ENCODE results near the gene SUPT20H.

SUPT20H gene

GRCh38 chr13:37058910-37059847, at the start of gene SUPT20H:
Gene SUPT20H, minus strand, starts transcription at chr13:37059688. Its CDS starts 8,198 bp downstream, at chr13:37051490.
- peak; percentile 85 to 92 for DNase-seq (ENCODE audit: low read depth in 2 of 2)

- no peak for DNase-seq (ENCODE audit: low read depth in 2 of 2)
Observed at GRCh38 chr13:37109051-37109678, 49.7 kb upstream of the SUPT20H start.

- no peak for DNase-seq (ENCODE audit: low read depth in 2 of 2)
Observed at GRCh38 chr13:37107868-37108267, 48.4 kb upstream of the SUPT20H start.

DNA sequence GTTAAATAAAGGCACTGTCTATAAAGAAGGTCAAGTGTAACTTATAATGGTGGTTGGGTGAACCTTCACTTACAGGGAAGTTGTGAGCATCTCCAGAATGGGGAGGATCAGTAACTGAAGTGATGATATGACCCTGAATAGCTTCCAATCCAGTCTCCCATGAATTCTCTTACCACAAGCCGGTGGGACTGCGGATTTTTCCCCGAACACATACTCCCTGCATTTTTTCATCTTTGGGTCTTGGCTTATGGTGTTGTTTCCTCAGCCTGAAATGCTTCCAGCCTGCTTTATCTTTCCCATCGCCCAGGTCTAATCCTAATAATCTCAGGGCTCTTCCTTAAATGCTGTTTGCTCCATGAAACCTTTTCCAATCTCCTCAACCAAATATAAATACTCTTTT, 48.0 kb upstream of the SUPT20H start:
- no peak for DNase-seq (ENCODE audit: low read depth in 2 of 2)

DNA sequence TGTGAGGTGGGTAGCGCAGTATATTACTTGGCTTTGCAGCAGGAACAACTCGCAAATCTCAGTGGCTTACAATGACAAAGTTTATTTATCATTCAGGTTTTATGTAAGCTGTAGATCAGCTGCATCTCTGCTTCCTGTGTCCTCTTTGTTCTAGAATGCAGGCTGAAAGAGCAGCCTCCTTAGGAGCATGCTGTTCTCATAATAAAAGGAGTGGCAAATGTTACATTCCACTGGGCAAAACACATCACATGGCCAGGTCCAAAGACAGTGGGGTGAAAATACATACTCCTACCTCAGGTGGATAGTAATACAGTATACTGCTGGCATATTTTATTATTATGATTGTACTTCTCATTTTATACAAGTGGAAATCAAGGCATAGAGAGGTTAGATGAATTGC, 47.2 kb upstream of the SUPT20H start:
- DNase-seq (ENCODE audit: low read depth in 2 of 2), result no peak

DNA sequence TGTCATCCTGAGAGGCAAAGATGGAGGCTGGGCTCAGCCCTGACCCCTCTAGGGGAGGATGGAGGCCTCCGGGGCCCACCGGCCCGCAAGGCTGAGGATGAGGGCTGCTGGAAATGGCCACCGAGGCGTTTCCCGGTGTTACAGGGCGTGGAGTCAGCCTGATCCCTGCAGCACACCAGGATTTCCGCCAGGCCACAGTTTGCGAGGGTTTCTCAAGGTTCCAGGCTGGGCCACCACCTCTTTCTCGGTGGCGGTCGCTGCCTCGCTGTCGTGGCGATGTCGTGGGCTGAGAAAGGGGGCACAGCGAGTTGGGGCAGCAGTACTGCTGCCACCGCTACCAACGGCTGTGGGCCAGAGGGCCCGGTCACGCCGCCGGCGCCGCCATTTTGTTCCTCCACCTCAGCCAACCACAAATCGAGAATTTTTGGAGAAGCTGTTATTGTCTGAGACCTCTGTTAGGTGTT, 45.8 kb upstream of the SUPT20H start, which contains the start of gene CSNK1A1L:
Gene CSNK1A1L (minus strand): TSS at position 414 of the 464 bp plus-strand sequence. CDS start 408 bp downstream, at position 6.
- no peak for DNase-seq (ENCODE audit: low read depth in 2 of 2)

DNA sequence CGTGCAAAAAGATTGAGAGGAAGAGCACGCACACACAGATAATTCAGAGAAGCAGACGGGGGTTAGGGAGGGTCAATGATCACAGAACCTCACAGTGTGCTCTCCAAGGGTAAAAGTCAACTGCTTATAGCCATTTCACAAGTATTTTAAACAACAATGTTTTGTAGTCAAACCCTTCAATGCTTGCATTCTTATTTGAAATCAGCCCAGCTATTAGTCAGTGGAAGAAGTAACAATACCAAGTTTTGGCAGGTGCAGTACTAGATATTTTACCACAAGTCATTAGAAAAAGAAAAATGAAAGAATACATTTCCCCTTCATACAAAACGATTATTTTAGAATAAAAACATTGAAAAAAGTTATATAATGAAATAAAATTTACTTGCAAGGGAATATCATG, 43.4 kb upstream of the SUPT20H start:
- no peak for DNase-seq (ENCODE audit: low read depth in 2 of 2)

GRCh38 chr13:37101201-37101600, 41.7 kb upstream of the SUPT20H start:
- no peak for DNase-seq (ENCODE audit: low read depth in 2 of 2)

DNA sequence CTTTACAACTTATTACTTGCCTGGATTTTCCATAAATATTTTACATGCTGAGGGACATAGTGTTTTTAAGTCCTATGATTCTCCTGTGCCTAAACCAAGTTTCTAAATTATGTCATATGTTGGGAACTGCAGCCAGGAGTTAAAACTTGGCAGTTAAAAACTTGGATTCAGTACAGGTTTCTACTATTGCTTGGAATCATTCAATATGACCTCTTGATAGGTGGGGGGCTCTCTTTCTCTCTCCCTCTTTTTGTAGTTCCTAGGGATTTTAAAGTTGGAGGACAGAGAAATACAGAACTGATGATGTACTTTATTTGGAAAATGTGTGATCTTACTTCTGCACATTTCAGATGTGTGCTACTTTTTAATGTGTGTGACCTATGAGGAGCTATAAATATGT, 41.2 kb upstream of the SUPT20H start:
- DNase-seq (ENCODE audit: low read depth in 2 of 2), result no peak

- no peak for DNase-seq (ENCODE audit: low read depth in 2 of 2)
Observed at GRCh38 chr13:37097076-37097475, 37.6 kb upstream of the SUPT20H start.

- DNase-seq (ENCODE audit: low read depth in 2 of 2), result no peak
Observed at GRCh38 chr13:37094840-37095239, 35.4 kb upstream of the SUPT20H start.

DNA sequence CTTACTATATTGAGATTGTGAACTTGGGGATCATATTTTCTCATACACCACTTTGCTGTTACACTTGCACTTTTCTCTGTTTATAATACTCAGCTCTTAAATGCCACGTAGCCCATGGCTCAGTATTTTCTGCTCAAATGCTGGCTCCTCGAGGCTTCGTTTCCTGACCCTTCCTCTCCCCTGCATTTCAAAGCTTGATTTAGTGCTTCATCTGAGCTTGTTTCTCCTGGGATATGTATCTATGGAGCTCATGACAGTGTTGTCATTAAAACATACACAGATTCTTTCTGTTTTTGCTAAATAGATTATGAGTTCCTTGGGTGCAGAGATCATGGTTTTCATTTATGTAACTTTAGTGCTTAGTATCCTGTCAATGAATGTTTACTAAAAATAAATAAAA, 34.6 kb upstream of the SUPT20H start:
- no peak for DNase-seq (ENCODE audit: low read depth in 2 of 2)

GRCh38 chr13:37091835-37092234, 32.3 kb upstream of the SUPT20H start:
- no peak for DNase-seq (ENCODE audit: low read depth in 2 of 2)

DNA sequence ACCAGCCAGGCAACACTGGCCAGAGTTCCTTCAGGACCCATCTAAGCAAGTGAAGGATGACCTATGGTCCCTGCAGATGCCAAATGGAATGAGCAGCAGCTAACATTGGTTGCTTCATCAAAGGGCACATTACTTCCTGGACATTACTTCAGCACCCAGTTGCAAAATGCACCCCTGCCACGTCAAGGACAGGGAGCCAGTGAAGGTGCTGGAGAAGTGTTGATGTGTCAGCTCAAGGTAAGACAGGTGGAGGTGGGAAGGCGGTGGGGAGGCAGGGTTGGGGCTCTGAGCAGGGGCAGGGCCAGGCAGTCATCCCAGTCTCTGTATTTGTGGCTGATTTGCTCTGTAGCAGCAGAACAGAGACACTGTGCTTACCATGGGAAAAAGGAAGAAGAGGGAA, 31.4 kb upstream of the SUPT20H start:
- DNase-seq (ENCODE audit: low read depth in 2 of 2), result no peak

DNA sequence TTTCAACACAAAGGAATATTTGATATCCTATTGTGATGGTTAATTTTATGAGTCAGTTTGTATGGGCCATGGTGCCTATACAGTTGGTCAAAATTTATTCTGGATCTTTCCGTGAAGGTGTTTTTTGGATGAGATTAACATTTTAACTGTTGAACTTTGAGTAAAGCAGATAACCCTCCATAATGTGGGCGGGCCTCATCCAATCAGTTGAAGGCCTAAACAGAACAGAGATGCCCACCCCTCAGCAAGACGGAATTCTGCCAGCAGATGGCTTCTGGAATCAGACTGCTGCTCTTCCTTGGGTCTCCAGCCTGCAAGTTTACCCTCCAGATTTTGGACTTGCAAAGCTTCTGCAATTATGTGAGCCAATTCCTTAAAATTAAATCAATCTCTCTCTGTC, 30.0 kb upstream of the SUPT20H start:
- DNase-seq (ENCODE audit: low read depth in 2 of 2), result no peak

GRCh38 chr13:37087486-37087885, 28.0 kb upstream of the SUPT20H start:
- DNase-seq (ENCODE audit: low read depth in 2 of 2), result no peak

DNA sequence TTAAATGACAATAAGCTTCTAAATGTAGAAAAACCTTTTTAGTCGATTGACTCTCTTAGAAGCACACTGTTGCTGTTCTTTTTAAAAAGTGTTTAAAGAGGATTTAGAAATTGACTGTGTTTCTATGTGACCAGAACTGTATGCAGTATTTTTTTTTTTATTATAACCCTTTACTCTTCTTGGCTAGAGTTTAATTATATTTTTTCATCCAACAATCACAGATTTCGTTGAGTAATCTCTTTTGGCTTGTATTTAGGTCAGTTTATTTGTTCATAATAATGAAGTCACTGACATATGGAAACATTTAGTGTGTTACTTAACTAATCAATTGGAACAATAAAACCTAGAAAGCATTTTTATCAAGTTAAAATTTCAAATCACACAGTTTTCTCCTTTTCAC, 26.1 kb upstream of the SUPT20H start:
- DNase-seq (ENCODE audit: low read depth in 2 of 2), result no peak

- DNase-seq (ENCODE audit: low read depth in 2 of 2), result no peak
Observed at GRCh38 chr13:37076818-37077217, 17.3 kb upstream of the SUPT20H start.

DNA sequence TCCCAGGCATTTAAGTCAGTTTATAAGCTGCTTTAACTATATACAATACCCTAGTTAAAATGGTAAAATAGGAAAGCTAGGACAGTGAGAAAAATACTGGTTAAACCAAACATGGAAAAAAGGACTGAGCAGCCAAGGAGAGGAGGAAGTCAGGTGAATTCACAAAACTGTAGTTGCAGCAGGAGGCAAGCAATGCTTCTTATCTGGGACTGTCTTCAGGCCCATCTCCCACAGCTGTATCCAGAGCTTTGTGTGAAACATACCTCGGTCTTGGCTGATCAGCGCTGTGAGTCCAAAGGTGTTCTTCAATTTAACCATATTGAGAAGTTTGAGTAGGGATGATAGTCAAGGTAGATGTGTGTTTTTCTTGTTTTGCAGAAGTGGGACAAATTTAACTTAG, 15.7 kb upstream of the SUPT20H start:
- no peak for DNase-seq (ENCODE audit: low read depth in 2 of 2)

GRCh38 chr13:37074703-37075102, 15.2 kb upstream of the SUPT20H start:
- DNase-seq (ENCODE audit: low read depth in 2 of 2), result no peak

- no peak for DNase-seq (ENCODE audit: low read depth in 2 of 2)
Observed at GRCh38 chr13:37072024-37072423, 12.5 kb upstream of the SUPT20H start.

DNA sequence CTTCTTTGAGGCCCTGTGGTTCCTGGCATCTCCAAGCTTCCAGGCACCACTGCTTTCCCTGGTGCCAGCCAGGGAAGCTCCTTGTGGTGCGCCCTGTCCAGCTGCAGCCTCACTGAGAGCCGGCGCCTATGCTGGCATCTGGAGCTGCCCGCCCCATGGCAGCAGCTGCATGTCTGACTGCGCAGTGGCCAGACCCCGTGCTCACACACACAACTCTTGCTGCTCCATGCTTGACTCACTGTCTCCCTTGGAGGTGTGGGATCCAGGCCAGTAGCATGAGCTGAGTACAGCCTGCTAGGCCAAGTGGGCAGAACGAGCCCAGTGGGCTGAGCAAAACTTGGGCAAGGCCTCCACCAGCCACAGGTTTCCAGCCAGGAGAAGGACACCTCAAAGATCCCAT, 11.5 kb upstream of the SUPT20H start:
- DNase-seq (ENCODE audit: low read depth in 2 of 2), result no peak

GRCh38 chr13:37070145-37070695, 10.7 kb upstream of the SUPT20H start:
- no peak for DNase-seq (ENCODE audit: low read depth in 2 of 2)

Data from stimulated activated CD8-positive, alpha-beta memory T cell treated with anti-CD3 and anti-CD28 coated beads, Interleukin-7, amount 100 ng/mL, for 4 hours (primary cell).